WTC11 (cell line): ENCODE measurements around the gene KPNA3.

Experiments used
- TP53 ChIP-seq: sonication (generic); formaldehyde crosslinking; IDR thresholded peaks from 2 replicates; pipeline ENCODE4 v1.8.1; 2023; ENCODE audit warnings: mild to moderate bottlenecking, missing genetic modification reagents
- TF ChIP-seq, protein P1 (sequence below): fragments of 200-600 bp; IDR thresholded peaks from 2 replicates; pipeline ENCODE4 v1.8.0; 2022; ENCODE audit warnings: antibody characterized with exemption

GRCh38 chr13:49693877-49694276 is 98.6 kb downstream of the KPNA3 start:
- TF ChIP-seq, protein P1, sequence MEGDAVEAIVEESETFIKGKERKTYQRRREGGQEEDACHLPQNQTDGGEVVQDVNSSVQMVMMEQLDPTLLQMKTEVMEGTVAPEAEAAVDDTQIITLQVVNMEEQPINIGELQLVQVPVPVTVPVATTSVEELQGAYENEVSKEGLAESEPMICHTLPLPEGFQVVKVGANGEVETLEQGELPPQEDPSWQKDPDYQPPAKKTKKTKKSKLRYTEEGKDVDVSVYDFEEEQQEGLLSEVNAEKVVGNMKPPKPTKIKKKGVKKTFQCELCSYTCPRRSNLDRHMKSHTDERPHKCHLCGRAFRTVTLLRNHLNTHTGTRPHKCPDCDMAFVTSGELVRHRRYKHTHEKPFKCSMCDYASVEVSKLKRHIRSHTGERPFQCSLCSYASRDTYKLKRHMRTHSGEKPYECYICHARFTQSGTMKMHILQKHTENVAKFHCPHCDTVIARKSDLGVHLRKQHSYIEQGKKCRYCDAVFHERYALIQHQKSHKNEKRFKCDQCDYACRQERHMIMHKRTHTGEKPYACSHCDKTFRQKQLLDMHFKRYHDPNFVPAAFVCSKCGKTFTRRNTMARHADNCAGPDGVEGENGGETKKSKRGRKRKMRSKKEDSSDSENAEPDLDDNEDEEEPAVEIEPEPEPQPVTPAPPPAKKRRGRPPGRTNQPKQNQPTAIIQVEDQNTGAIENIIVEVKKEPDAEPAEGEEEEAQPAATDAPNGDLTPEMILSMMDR: no peak
- no peak for TF ChIP-seq TP53 (CRISPR knock-in tag)
